Neural cell (in vitro differentiated cells): Measurements from ENCODE around the gene KLHL36. TPM values are rescaled to one million over a fixed set of nuclear protein-coding genes. Genes with fewer than 3 reads are reported as not detected.

ENCODE experiments used
- H2AFZ ChIP-seq: fragments of 200-600, 300-800 bp; sonication (generic), shearing (Covaris generic); 2 replicates; pipeline ENCODE4 v1.6.0; 2014; ENCODE audit warnings: low read depth, mild to moderate bottlenecking, antibody characterized with exemption, low read length, moderate library complexity
- H3F3A ChIP-seq: fragments of 200-600 bp; shearing (Covaris generic); 2 replicates; pipeline ENCODE4 v1.6.1; 2016; ENCODE audit warnings: mild to moderate bottlenecking, moderate library complexity, mixed read lengths, antibody characterized with exemption, low read length; ENCODE audit not compliant: insufficient read depth, poor library complexity, severe bottlenecking
- H3K27ac ChIP-seq: fragments of 200-600, 300-800 bp; sonication (generic), shearing (Covaris generic); 2 replicates; pipeline ENCODE4 v1.5.1; 2014; ENCODE audit warnings: mild to moderate bottlenecking, low read length, moderate library complexity
- H3K27me3 ChIP-seq: fragments of 300-800, 200-600 bp; sonication (generic), shearing (Covaris generic); 2 replicates; pipeline ENCODE4 v1.6.0; 2014; ENCODE audit warnings: mild to moderate bottlenecking, low read depth, low read length, moderate library complexity; ENCODE audit not compliant: insufficient read depth
- H3K36me3 ChIP-seq: fragments of 300-800, 200-600 bp; sonication (generic), shearing (Covaris generic); 2 replicates; pipeline ENCODE4 v1.5.1; 2014; ENCODE audit warnings: mild to moderate bottlenecking, antibody characterized with exemption, low read length, moderate library complexity; ENCODE audit not compliant: insufficient read depth
- H3K4me2 ChIP-seq: fragments of 300-800, 200-600 bp; sonication (generic), shearing (Covaris generic); 2 replicates; pipeline ENCODE4 v1.6.0; 2014; ENCODE audit warnings: mild to moderate bottlenecking, low read length
- H3K4me3 ChIP-seq: fragments of 300-800, 200-600 bp; sonication (generic), shearing (Covaris generic); 2 replicates; pipeline ENCODE4 v1.5.1; 2014; ENCODE audit warnings: mild to moderate bottlenecking, low read length, moderate library complexity
- H3K79me2 ChIP-seq: fragments of 200-600 bp; shearing (Covaris generic); replicated peaks from 2 replicates; pipeline ENCODE4 v1.6.0; 2014; ENCODE audit warnings: mild to moderate bottlenecking, low read length, moderate library complexity; ENCODE audit not compliant: insufficient read depth
- H3K9ac ChIP-seq: fragments of 300-800, 200-600 bp; sonication (generic), shearing (Covaris generic); 2 replicates; pipeline ENCODE4 v1.6.1; 2016; ENCODE audit warnings: mild to moderate bottlenecking, low read length, mixed read lengths
- H3K9me2 ChIP-seq: fragments of 200-600 bp; shearing (Covaris generic); 2 replicates; pipeline ENCODE4 v1.6.1; 2016; ENCODE audit warnings: mild to moderate bottlenecking, low read length, mixed read lengths; ENCODE audit not compliant: insufficient read depth
- H3K9me3 ChIP-seq: fragments of 200-600, 300-800 bp; sonication (generic), shearing (Covaris generic); 2 replicates; pipeline ENCODE4 v1.6.1; 2016; ENCODE audit warnings: mild to moderate bottlenecking, mixed run types, low read length, moderate library complexity, mixed read lengths
- H4K20me1 ChIP-seq: fragments of 200-600 bp; shearing (Covaris generic); 2 replicates; pipeline ENCODE4 v1.6.1; 2016; ENCODE audit warnings: mild to moderate bottlenecking, mixed run types; ENCODE audit not compliant: insufficient read depth
- CTCF ChIP-seq: fragments of 450-650 bp; IDR thresholded peaks from 2 replicates; pipeline ENCODE4 v1.5.1; 2014; ENCODE audit warnings: antibody characterized with exemption, mild to moderate bottlenecking, moderate library complexity; ENCODE audit not compliant: poor library complexity, severe bottlenecking
- EP300 ChIP-seq: fragments of 450-650 bp; conservative IDR thresholded peaks from 2 replicates; pipeline ENCODE4 v1.6.1; 2014; ENCODE audit warnings: antibody characterized with exemption, mild to moderate bottlenecking, moderate library complexity; ENCODE audit not compliant: poor library complexity, severe bottlenecking
- EZH2 ChIP-seq: fragments of 200-600, 300-800 bp; shearing (Covaris generic), sonication (generic); IDR thresholded peaks from 2 replicates; pipeline ENCODE4 v1.6.1; 2014; ENCODE audit warnings: antibody characterized with exemption, low read length, borderline replicate concordance, mild to moderate bottlenecking; ENCODE audit not compliant: insufficient read depth, poor library complexity, severe bottlenecking
- MXI1 ChIP-seq: fragments of 450-650 bp; conservative IDR thresholded peaks from 2 replicates; pipeline ENCODE4 v1.6.1; 2014; ENCODE audit warnings: antibody characterized with exemption, mild to moderate bottlenecking; ENCODE audit not compliant: poor library complexity, severe bottlenecking
- POLR2AphosphoS5 ChIP-seq: IDR thresholded peaks from 2 replicates; pipeline ENCODE4 v1.6.1; 2012
- RAD21 ChIP-seq: fragments of 450-650 bp; conservative IDR thresholded peaks from 2 replicates; pipeline ENCODE4 v1.6.1; 2014; ENCODE audit warnings: antibody characterized with exemption, mild to moderate bottlenecking, moderate library complexity
- REST ChIP-seq: IDR thresholded peaks from 2 replicates; pipeline ENCODE4 v1.6.1; 2012; ENCODE audit warnings: borderline replicate concordance
- SMC3 ChIP-seq: fragments of 450-650 bp; conservative IDR thresholded peaks from 2 replicates; pipeline ENCODE4 v1.6.1; 2014; ENCODE audit warnings: antibody characterized with exemption, mild to moderate bottlenecking, moderate library complexity; ENCODE audit not compliant: poor library complexity
- TAF1 ChIP-seq: IDR thresholded peaks from 2 replicates; pipeline ENCODE4 v1.6.1; 2012; ENCODE audit warnings: low read depth
- polyA plus RNA-seq: library from polyadenylated mRNA; depleted of rRNA; stranded (reverse); fragments of >200 nt; gene quantifications from 2 replicates; pipeline ENCODE4 v1.2.3, GENCODE V29; 2014

The KLHL36 gene
- polyA plus RNA-seq, 1 donor from 2014 or later, result 43.8 TPM

GRCh38 chr16:84649511-84649861 is 1.2 kb downstream of the KLHL36 start:
- H3K9ac ChIP-seq, result peak overlapping the region; percentile 68
- H3F3A ChIP-seq, result no peaks in the 10 kb centered on the region
- no peaks in the 10 kb centered on the region for H3K9me2 ChIP-seq
- no peaks in the 10 kb centered on the region for H3K27me3 ChIP-seq
- TF ChIP-seq EP300 (no peak), EZH2 (no peak), SMC3 (no peak), TAF1 (no peak), POLR2AphosphoS5 (no peak), CTCF (no peak), RAD21 (no peak), MXI1 (no peak), REST (no peak)
- H3K79me2 ChIP-seq, result no peaks in the 10 kb centered on the region
- H3K4me2 ChIP-seq, result peak overlapping the region; percentile 77
- peak overlapping the region; percentile 81 for H3K4me3 ChIP-seq
- no peaks in the 10 kb centered on the region for H3K36me3 ChIP-seq
- H3K9me3 ChIP-seq, result no peaks in the 10 kb centered on the region
- no peaks in the 10 kb centered on the region for H4K20me1 ChIP-seq
- no peak overlapping the region for H3K27ac ChIP-seq
- H2AFZ ChIP-seq, result no peak overlapping the region

GRCh38 chr16:84650062-84650991 is 2.0 kb downstream of the KLHL36 start:
- H3K9me3 ChIP-seq, result no peaks in the 10 kb centered on the region
- no peaks in the 10 kb centered on the region for H3K79me2 ChIP-seq
- H3K27me3 ChIP-seq, result no peaks in the 10 kb centered on the region
- H4K20me1 ChIP-seq, result no peaks in the 10 kb centered on the region
- no peaks in the 10 kb centered on the region for H3K36me3 ChIP-seq
- H3K9ac ChIP-seq, result no peak overlapping the region
- peak overlapping the region; percentile 81 for H3K4me3 ChIP-seq
- no peak overlapping the region for H2AFZ ChIP-seq
- TF ChIP-seq POLR2AphosphoS5 (no peak), RAD21 (no peak), MXI1 (no peak), SMC3 (no peak), CTCF (no peak), TAF1 (no peak), EZH2 (no peak), REST (no peak), EP300 (no peak)
- no peaks in the 10 kb centered on the region for H3F3A ChIP-seq
- no peak overlapping the region for H3K4me2 ChIP-seq
- H3K27ac ChIP-seq, result no peak overlapping the region
- H3K9me2 ChIP-seq, result no peaks in the 10 kb centered on the region
